ENCODE results near the gene SLC11A2.

GRCh38 chr12:51001799-51002198 is 24.4 kb downstream of the SLC11A2 start:
- TF ChIP-seq CTCF (conservative IDR thresholded peaks at IDR 0.05 in 1 of 2, IDR thresholded peaks at IDR 0.05 in 1 of 2; ENCODE audit: extremely low read depth in 1 of 2, insufficient read depth in 1 of 2, low read depth in 1 of 2, low read length in 2 of 2) (no peak), EZH2 (IDR thresholded peaks at IDR 0.05; ENCODE audit: borderline replicate concordance, low read length) (no peak)

All from mammary epithelial cell (primary cell).